Activated CD8-positive, alpha-beta T cell treated with anti-CD3 and anti-CD28 coated beads for 36 hours (primary cell): ENCODE data around the gene LYL1. TPM values are rescaled to one million over a fixed set of nuclear protein-coding genes. Genes with fewer than 3 reads are reported as not detected.

ENCODE experiments used
- ATAC-seq: fragments of 200-7000 bp; cut with Tn5 transposase; one replicate; pipeline ENCODE4 v1.10.0; 2021; ENCODE audit warnings: mild to moderate bottlenecking, moderate library complexity
- CTCF ChIA-PET: fragments of 350-600 bp; sonication (Branson Sonifier 250); formaldehyde crosslinking; loops from one replicate; lab custom pipeline; 2021; ENCODE audit warnings: antibody characterized with exemption; lab: Charles Lee
- POLR2A ChIA-PET: fragments of 350-600 bp; sonication (Branson Sonifier 250); formaldehyde crosslinking; loops from one replicate; lab custom pipeline; 2021; ENCODE audit warnings: antibody characterized with exemption; lab: Charles Lee
- DNase-seq: peaks from one replicate; pipeline ENCODE4 v3.0.0-alpha.2; 2020
- H3K27ac Mint-ChIP-seq: one replicate; pipeline ENCODE4 v1.8.0; 2021; ENCODE audit warnings: mild to moderate bottlenecking, mixed read lengths
- H3K27me3 Mint-ChIP-seq: one replicate; pipeline ENCODE4 v1.8.0; 2021; ENCODE audit warnings: mixed read lengths
- H3K36me3 Mint-ChIP-seq: one replicate; pipeline ENCODE4 v1.8.0; 2021; ENCODE audit warnings: low read depth, mixed read lengths
- H3K4me1 Mint-ChIP-seq: one replicate; pipeline ENCODE4 v1.8.0; 2021; ENCODE audit warnings: low read depth, mixed read lengths
- H3K4me3 Mint-ChIP-seq: one replicate; pipeline ENCODE4 v1.8.0; 2021; ENCODE audit warnings: mild to moderate bottlenecking, moderate library complexity, mixed read lengths
- H3K9me3 Mint-ChIP-seq: one replicate; pipeline ENCODE4 v1.8.0; 2021; ENCODE audit warnings: mixed read lengths
- CTCF ChIP-seq: fragments of 200-600 bp; IDR thresholded peaks from one replicate; pipeline ENCODE4 v1.8.0; 2022; ENCODE audit warnings: antibody characterized with exemption, mild to moderate bottlenecking
- intact Hi-C: fragments of 100-400 bp; cut with micrococcal nuclease; formaldehyde crosslinking; loops from one replicate; pipeline ENCODE4 v1.10.0; 2022
- total RNA-seq, 2 experiments: library from RNA; stranded (reverse); gene quantifications; one replicate each; pipeline ENCODE4 v1.2.3, GENCODE V29; 2021

LYL1 gene
- total RNA-seq, 2 experiments from 2014 or later = 3.9 to 4.8 TPM

DNA sequence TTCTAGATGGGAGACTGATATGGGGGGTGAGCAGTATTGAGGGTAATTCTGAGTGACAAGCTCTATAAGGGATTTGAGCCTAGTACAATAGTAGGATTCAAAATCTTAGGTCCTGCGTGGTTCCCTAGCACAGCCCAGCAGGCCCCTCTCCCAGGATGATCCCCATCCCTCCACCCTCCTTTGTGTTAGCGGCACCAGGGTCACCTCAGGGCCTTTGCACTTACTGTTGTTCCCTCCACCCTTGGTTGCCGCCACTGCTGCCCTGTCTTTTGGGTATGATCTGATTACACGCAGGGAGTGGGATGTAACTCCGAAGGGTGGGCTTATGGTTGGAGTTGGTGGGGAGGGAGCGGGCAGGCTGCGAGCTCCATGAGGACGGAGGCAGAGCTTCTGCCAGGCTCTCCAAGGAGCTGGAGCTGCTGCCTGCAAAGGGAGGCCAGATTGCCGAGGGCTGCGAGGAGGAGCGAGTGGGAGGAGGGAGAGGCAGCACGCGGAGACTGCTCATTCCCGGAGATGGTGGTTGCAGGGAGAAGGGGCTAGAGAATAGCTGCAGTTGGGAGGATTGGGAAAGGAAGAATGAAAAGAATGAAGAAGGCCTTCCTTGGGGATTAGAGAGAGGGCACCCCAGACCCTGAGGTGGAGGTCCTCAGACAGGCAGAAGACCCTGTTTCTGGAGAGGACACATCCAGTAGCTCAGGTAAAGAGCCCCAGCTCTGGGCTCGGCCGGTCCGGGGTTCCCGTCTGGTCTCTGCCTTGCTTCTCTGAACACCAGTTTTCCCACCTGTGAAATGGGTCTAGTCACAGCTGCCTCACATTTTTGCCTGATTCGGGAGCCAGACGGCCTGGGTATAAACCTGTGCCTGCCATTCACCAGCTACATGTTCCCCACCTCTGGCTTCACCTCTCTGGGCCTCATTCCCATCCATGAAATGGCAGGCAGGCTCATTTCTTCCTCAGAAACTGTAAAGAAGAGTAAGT, 20.6 kb upstream of the LYL1 start:
- TF ChIP-seq CTCF = no peak
- Mint-ChIP-seq H3K9me3 (no peaks in the 10 kb centered on the region), H3K36me3 (peaks cover 13% of the 10 kb centered on the region), H3K27me3 (no peaks in the 10 kb centered on the region), H3K4me1 (peaks cover 52% of the 10 kb centered on the region), H3K27ac (peak overlapping the region; percentile 63), H3K4me3 (no peak overlapping the region)
- CTCF ChIA-PET = interaction anchor here (1.2 to 1.6 kb wide), 2 partner anchors 10 to 20 kb away, joined by 3 to 5 read pairs; no protein-coding TSS in a partner anchor
- ATAC-seq (no peak), DNase-seq (no peak)
- intact Hi-C loops = no loop called here
- POLR2A ChIA-PET = interaction anchor here (0.8 to 1.9 kb wide), 2 partner anchors 10 to 29 kb away, joined by 3 to 7 read pairs; no protein-coding TSS in a partner anchor

GRCh38 chr19:13122275-13122878, 19.7 kb upstream of the LYL1 start:
- peak overlapping the region; percentile 67 for H3K27ac Mint-ChIP-seq
- no peaks in the 10 kb centered on the region for H3K9me3 Mint-ChIP-seq
- peaks cover 13% of the 10 kb centered on the region for H3K36me3 Mint-ChIP-seq
- peak overlapping the region; percentile 22 for H3K4me3 Mint-ChIP-seq
- H3K4me1 Mint-ChIP-seq = peaks cover 47% of the 10 kb centered on the region
- ATAC-seq (no peak), DNase-seq (peak; percentile 34)
- no peaks in the 10 kb centered on the region for H3K27me3 Mint-ChIP-seq
- no peak for TF ChIP-seq CTCF
- intact Hi-C loops = no loop called here
- POLR2A ChIA-PET = interaction anchor here (1.7 to 1.9 kb wide), 2 partner anchors 30 kb away, joined by 7 to 8 read pairs; no protein-coding TSS in a partner anchor
- CTCF ChIA-PET = no interaction called here

- peak; percentile 53 for DNase-seq
- no peaks in the 10 kb centered on the region for H3K9me3 Mint-ChIP-seq
- intact Hi-C loops = no loop called here
- H3K4me3 Mint-ChIP-seq = peak overlapping the region; percentile 20
- TF ChIP-seq CTCF = no peak
- peaks cover 13% of the 10 kb centered on the region for H3K36me3 Mint-ChIP-seq
- CTCF ChIA-PET = interaction anchor here (5.2 kb wide), 1 partner anchor 156 kb away, joined by 21 read pairs; no protein-coding TSS in a partner anchor
- H3K27ac Mint-ChIP-seq = peak overlapping the region; percentile 67
- POLR2A ChIA-PET = interaction anchor here (1.7 to 6.4 kb wide), 3 partner anchors 9 to 34 kb away, joined by 5 to 63 read pairs (median 8); no protein-coding TSS in a partner anchor
- no peaks in the 10 kb centered on the region for H3K27me3 Mint-ChIP-seq
- ATAC-seq = no peak
- H3K4me1 Mint-ChIP-seq = peaks cover 47% of the 10 kb centered on the region
Measured at GRCh38 chr19:13121551-13122274, 19.1 kb upstream of the LYL1 start.

- no peaks in the 10 kb centered on the region for H3K27me3 Mint-ChIP-seq
- no peak for ATAC-seq
- ChIA-PET CTCF (interaction anchor here (1.5 to 5.2 kb wide), 3 partner anchors 16 to 155 kb away, joined by 4 to 21 read pairs (median 7); no protein-coding TSS in a partner anchor), POLR2A (interaction anchor here (1.1 to 6.4 kb wide), 5 partner anchors 9 to 81 kb away, joined by 3 to 63 read pairs (median 8); partner anchors contain the start of genes IER2 and STX10)
- H3K27ac Mint-ChIP-seq = peak overlapping the region; percentile 67
- H3K9me3 Mint-ChIP-seq = no peaks in the 10 kb centered on the region
- peaks cover 15% of the 10 kb centered on the region for H3K36me3 Mint-ChIP-seq
- DNase-seq = peak; percentile 27
- intact Hi-C loops = no loop called here
- peaks cover 47% of the 10 kb centered on the region for H3K4me1 Mint-ChIP-seq
- peak overlapping the region; percentile 79 for H3K4me3 Mint-ChIP-seq
- TF ChIP-seq CTCF = no peak
Measured at GRCh38 chr19:13120817-13121216, 18.2 kb upstream of the LYL1 start.
